IMR-90 (cell line): ENCODE data around the gene TCEA2. TPM values are rescaled to one million over a fixed set of nuclear protein-coding genes. Genes with fewer than 3 reads are reported as not detected.

Source experiments
- ATAC-seq: fragments of 200-7000 bp; cut with Tn5 transposase; 2 replicates; pipeline ENCODE4 v1.9.1; 2020; ENCODE audit warnings: low read depth, mild to moderate bottlenecking, moderate library complexity
- BruUV-seq: library from RNA; stranded (reverse); fragments of 400-500 nt; replicated peaks from 2 replicates; lab custom pipeline; 2021; lab: Mats Ljungman, UMichigan
- CTCF ChIA-PET: fragments of 300-600 bp; formaldehyde crosslinking; extraction: SDS; loops from one replicate; lab custom pipeline; 2021; ENCODE audit warnings: antibody characterized with exemption; lab: Yijun Ruan, JAX
- POLR2A ChIA-PET: fragments of 300-600 bp; sonication (Branson Sonifier 250); formaldehyde crosslinking; loops from one replicate; lab custom pipeline; 2022; ENCODE audit warnings: antibody characterized with exemption; ENCODE audit not compliant: unreplicated experiment; lab: Charles Lee
- DNase-seq: peaks from one replicate; pipeline ENCODE4 v3.0.0; 2013
- H2AFZ ChIP-seq: replicated peaks from 2 replicates; pipeline ENCODE3; 2013; ENCODE audit warnings: low read length, mild to moderate bottlenecking; ENCODE audit not compliant: poor library complexity
- H2AK5ac ChIP-seq: 2 replicates; pipeline ENCODE4 v1.6.1; 2013; ENCODE audit warnings: low read depth, low read length, inconsistent platforms
- H2AK9ac ChIP-seq: replicated peaks from 2 replicates; pipeline ENCODE3; 2013; ENCODE audit warnings: mild to moderate bottlenecking, low read depth, low read length, moderate library complexity; ENCODE audit not compliant: poor library complexity
- H2BK120ac ChIP-seq: 2 replicates; pipeline ENCODE4 v1.6.1; 2013; ENCODE audit warnings: low read depth, low read length, inconsistent platforms
- H2BK15ac ChIP-seq: 3 replicates; pipeline ENCODE4 v1.6.1; 2013; ENCODE audit warnings: low read depth, low read length, inconsistent platforms
- H2BK20ac ChIP-seq: 2 replicates; pipeline ENCODE4 v1.6.1; 2013; ENCODE audit warnings: low read depth, mild to moderate bottlenecking, inconsistent platforms, low read length, moderate library complexity
- H2BK5ac ChIP-seq: 2 replicates; pipeline ENCODE4 v1.6.1; 2013; ENCODE audit warnings: mild to moderate bottlenecking, low read depth, low read length, inconsistent platforms; ENCODE audit not compliant: poor library complexity, severe bottlenecking
- H3K14ac ChIP-seq: replicated peaks from 2 replicates; pipeline ENCODE4 v1.6.1; 2013; ENCODE audit warnings: low read depth, low read length, inconsistent platforms
- H3K18ac ChIP-seq: 2 replicates; pipeline ENCODE4 v1.6.1; 2013; ENCODE audit warnings: low read depth, low read length, control low read depth
- H3K23ac ChIP-seq: 2 replicates; pipeline ENCODE4 v1.6.1; 2013; ENCODE audit warnings: low read depth, low read length, inconsistent platforms
- H3K27ac ChIP-seq: 2 replicates; pipeline ENCODE4 v1.5.1; 2013; ENCODE audit warnings: mild to moderate bottlenecking, control low read depth, low read length; ENCODE audit not compliant: insufficient read depth
- H3K27me3 ChIP-seq: 2 replicates; pipeline ENCODE4 v1.6.1; 2013; ENCODE audit warnings: low read length; ENCODE audit not compliant: control insufficient read depth, insufficient read depth
- H3K36me3 ChIP-seq: 2 replicates; pipeline ENCODE4 v1.6.1; 2013; ENCODE audit warnings: low read length, mixed read lengths; ENCODE audit not compliant: control insufficient read depth, insufficient read depth
- H3K4ac ChIP-seq: 2 replicates; pipeline ENCODE4 v1.6.1; 2013; ENCODE audit warnings: low read depth, low read length, inconsistent platforms
- H3K4me1 ChIP-seq: 2 replicates; pipeline ENCODE4 v1.6.1; 2013; ENCODE audit warnings: low read length, mixed read lengths; ENCODE audit not compliant: control insufficient read depth, insufficient read depth
- H3K4me2 ChIP-seq: 2 replicates; pipeline ENCODE4 v1.6.1; 2013; ENCODE audit warnings: low read depth, mild to moderate bottlenecking, control low read depth, low read length, moderate library complexity
- H3K4me3 ChIP-seq: 2 replicates; pipeline ENCODE4 v1.5.1; 2013; ENCODE audit warnings: low read depth, mild to moderate bottlenecking, control low read depth, low read length, moderate library complexity; ENCODE audit not compliant: insufficient read depth
- H3K56ac ChIP-seq: 2 replicates; pipeline ENCODE4 v1.6.1; 2013; ENCODE audit warnings: low read length, inconsistent platforms; ENCODE audit not compliant: insufficient read depth; ENCODE audit errors: extremely low read depth
- H3K79me1 ChIP-seq, 2 experiments: 2 replicates each; pipeline ENCODE4 v1.6.1; 2013; ENCODE audit warnings: low read length in 2 of 2, inconsistent platforms in 1 of 2, low read depth in 1 of 2
- H3K9ac ChIP-seq: 2 replicates; pipeline ENCODE4 v1.6.1; 2013; ENCODE audit warnings: low read depth, low read length, control low read depth
- H3K9me1 ChIP-seq: 2 replicates; pipeline ENCODE4 v1.6.1; 2013; ENCODE audit warnings: low read length, inconsistent platforms; ENCODE audit not compliant: insufficient read depth
- H3K9me3 ChIP-seq: 2 replicates; pipeline ENCODE4 v1.6.1; 2013; ENCODE audit warnings: low read length; ENCODE audit not compliant: control insufficient read depth, insufficient read depth
- H4K20me1 ChIP-seq: 2 replicates; pipeline ENCODE4 v1.6.1; 2013; ENCODE audit warnings: low read length, inconsistent platforms; ENCODE audit not compliant: insufficient read depth
- H4K5ac ChIP-seq: 2 replicates; pipeline ENCODE4 v1.6.1; 2013; ENCODE audit warnings: mild to moderate bottlenecking, low read depth, low read length, control low read depth
- H4K8ac ChIP-seq, 2 experiments: 2 replicates each; pipeline ENCODE4 v1.6.1; 2013; ENCODE audit warnings: low read depth in 2 of 2, low read length in 2 of 2, control low read depth in 1 of 2, inconsistent platforms in 1 of 2
- H4K91ac ChIP-seq: 2 replicates; pipeline ENCODE4 v1.6.1; 2013; ENCODE audit warnings: low read depth, low read length, inconsistent platforms; ENCODE audit not compliant: insufficient read depth
- CEBPB ChIP-seq: IDR thresholded peaks from 2 replicates; pipeline ENCODE4 v1.6.1; 2012; ENCODE audit warnings: low read depth, low read length, improper control_type of control experiment
- CTCF ChIP-seq: conservative IDR thresholded peaks from 2 replicates; pipeline ENCODE4 v1.5.1; 2012; ENCODE audit warnings: mild to moderate bottlenecking, low read depth, low read length, improper control_type of control experiment
- ELK1 ChIP-seq: fragments of 150-350 bp; IDR thresholded peaks from 2 replicates; pipeline ENCODE4 v1.6.1; 2016; ENCODE audit warnings: low read depth, mild to moderate bottlenecking, low read length, moderate library complexity, borderline replicate concordance
- FOS ChIP-seq: fragments of 150-350 bp; IDR thresholded peaks from 2 replicates; pipeline ENCODE4 v1.6.1; 2016; ENCODE audit warnings: low read depth, low read length
- MXI1 ChIP-seq: IDR thresholded peaks from 2 replicates; pipeline ENCODE4 v1.6.1; 2012; ENCODE audit warnings: low read depth, mild to moderate bottlenecking, low read length, moderate library complexity, borderline replicate concordance
- POLR2A ChIP-seq: IDR thresholded peaks from 2 replicates; pipeline ENCODE4 v1.6.1; 2012; ENCODE audit warnings: mild to moderate bottlenecking, low read depth, low read length
- RAD21 ChIP-seq: IDR thresholded peaks from 2 replicates; pipeline ENCODE4 v1.6.1; 2012; ENCODE audit warnings: low read length, improper control_type of control experiment
- RCOR1 ChIP-seq: IDR thresholded peaks from 2 replicates; pipeline ENCODE4 v1.6.1; 2012; ENCODE audit warnings: mild to moderate bottlenecking, low read length, improper control_type of control experiment; ENCODE audit not compliant: insufficient replicate concordance
- WGBS, 2 experiments: methylation state at CpG; one replicate each; pipeline versions ENCODE4 v1.1.5 to v1.1.7; 2013; ENCODE audit warnings: missing lambda C conversion rate in 2 of 2; ENCODE audit not compliant: insufficient read length in 1 of 2; ENCODE audit errors: extremely low coverage in 2 of 2; 5-methylcytosine and 5-hydroxymethylcytosine counted together
- dilution Hi-C: fragments of 300-500 bp; cut with HindIII; formaldehyde crosslinking; loops from one replicate; pipeline ENCODE4 v1.14.3; 2018; ENCODE audit warnings: low sequenced_read_pairs; ENCODE audit not compliant: unreplicated experiment
- in situ Hi-C: fragments of 300-500 bp; cut with MboI; formaldehyde crosslinking; loops from 3 replicates; pipeline ENCODE4 v1.14.3; 2019; ENCODE audit warnings: low sequenced_read_pairs, inconsistent platforms, mixed read lengths
- intact Hi-C: fragments of 100-400 bp; cut with micrococcal nuclease; formaldehyde crosslinking; loops from 2 replicates; pipeline ENCODE4 v1.10.0; 2022
- polyA plus RNA-seq, 3 experiments: library from polyadenylated mRNA; depleted of rRNA; stranded (reverse); fragments of >200 nt; gene quantifications; 2 replicates each; pipeline ENCODE4 v1.2.3, GENCODE V29; 2012; ENCODE audit warnings: low replicate concordance in 1 of 3
- total RNA-seq: library from RNA; depleted of rRNA; stranded (reverse); fragments of >200 nt; gene quantifications from 2 replicates; pipeline ENCODE4 v1.2.3, GENCODE V29; 2012

TCEA2 gene
- total and polyA plus RNA-seq, 2 of the 4 experiments (the other 2 are of a cell fraction): 9.3 to 30.0 TPM

GRCh38 chr20:64049060-64049877 lies 13.7 kb upstream of the TCEA2 start, which contains the start of gene SOX18:
TSS of gene SOX18 (minus strand) at chr20:64049639. CDS start at chr20:64049516, 123 bp downstream.
- no peak within 1 kb of the TSS for H3K56ac ChIP-seq
- H3K79me1 ChIP-seq: no peaks in the 10 kb centered on the region
- no peaks in the 10 kb centered on the region for H3K9me3 ChIP-seq
- H4K5ac ChIP-seq: no peak within 1 kb of the TSS
- no peak within 1 kb of the TSS; the same call in 1 of the 2 replicates for H3K4me2 ChIP-seq
- dilution Hi-C loops: no loop called here
- CTCF ChIA-PET: no interaction called here
- no peaks in the 10 kb centered on the region for H3K36me3 ChIP-seq
- no peak within 1 kb of the TSS for H4K91ac ChIP-seq
- H3K4me1 ChIP-seq: no peaks in the 10 kb centered on the region; the same call in 1 of the 2 replicates
- no peak within 1 kb of the TSS for H3K18ac ChIP-seq
- H4K8ac ChIP-seq: no peak within 1 kb of the TSS
- peak within 1 kb of the TSS; percentile 63 for H2AFZ ChIP-seq
- H3K9me1 ChIP-seq: no peaks in the 10 kb centered on the region
- H4K20me1 ChIP-seq: no peaks in the 10 kb centered on the region; the same call in 1 of the 2 replicates
- no peak within 1 kb of the TSS for H2BK5ac ChIP-seq
- H3K14ac ChIP-seq: no peak within 1 kb of the TSS
- no peak within 1 kb of the TSS for H2BK15ac ChIP-seq
- H2AK9ac ChIP-seq: peak within 1 kb of the TSS; percentile 55
- ATAC-seq (peak; percentile 66), DNase-seq (peak; percentile 21)
- H3K9ac ChIP-seq: no peak within 1 kb of the TSS
- peaks cover 62% of the 10 kb centered on the region for H3K27me3 ChIP-seq
- POLR2A ChIA-PET: no interaction called here
- in situ Hi-C loops: no loop called here
- H3K23ac ChIP-seq: no peak within 1 kb of the TSS
- peak within 1 kb of the TSS; percentile 30; the same call in 1 of the 2 replicates for H3K4me3 ChIP-seq
- no peak within 1 kb of the TSS for H2BK120ac ChIP-seq
- intact Hi-C loops: no loop called here
- H3K27ac ChIP-seq: no peak within 1 kb of the TSS
- H2AK5ac ChIP-seq: no peak within 1 kb of the TSS
- TF ChIP-seq FOS: no peak
- TF ChIP-seq CTCF: 0 out of 2 replicates have a peak, but pooled peaks have one; percentile 7
- TF ChIP-seq MXI1: no peak
- TF ChIP-seq CEBPB: no peak
- TF ChIP-seq RAD21: no peak
- no peak for TF ChIP-seq ELK1
- no peak for TF ChIP-seq RCOR1
- no peak for TF ChIP-seq POLR2A
- no peak within 1 kb of the TSS for H3K4ac ChIP-seq
- no peak within 1 kb of the TSS for H2BK20ac ChIP-seq
- 1% methylated on average over 33 of the region's 111 CpGs; no CpG with 5 or more reads in 1 of the 2 experiments for WGBS, 2 experiments
- BruUV-seq: no TSS peak
